ENCODE data around the gene FCRLA.

Gene FCRLA

DNA sequence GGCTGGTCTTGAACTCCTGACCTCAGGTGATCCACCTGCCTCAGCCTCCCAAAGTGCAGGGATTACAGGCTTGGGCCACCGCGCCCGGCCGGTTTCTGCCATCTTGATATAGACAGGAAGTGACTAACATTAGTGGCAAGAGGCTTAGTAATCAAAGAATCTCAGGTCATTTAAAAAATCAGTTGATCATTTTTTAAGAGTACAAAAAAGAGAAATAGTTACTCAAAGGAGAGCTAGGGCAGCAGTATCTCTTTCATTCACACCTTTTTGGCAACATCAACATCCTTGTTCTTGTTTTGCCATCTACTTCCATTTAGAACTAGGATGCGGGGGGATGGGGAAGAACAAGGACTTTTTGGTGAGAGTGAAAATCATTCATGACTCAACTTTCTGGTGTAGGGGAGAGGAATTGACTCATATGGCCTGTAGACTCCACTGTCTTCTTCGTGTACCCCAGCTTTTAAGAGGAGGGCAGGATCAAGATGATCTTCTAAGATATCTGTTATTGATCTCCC is 23.1 kb downstream of the FCRLA start:
- in situ Hi-C loops (cut with MboI; ENCODE audit: low sequenced_read_pairs, unreplicated experiment), result loop anchor here (25.0 kb wide), 1 partner anchor 93 kb away; the partner anchor contains the start of gene FCGR3B
- no peak for DNase-seq (ENCODE audit: low spot score)
- TF ChIP-seq, protein P1, sequence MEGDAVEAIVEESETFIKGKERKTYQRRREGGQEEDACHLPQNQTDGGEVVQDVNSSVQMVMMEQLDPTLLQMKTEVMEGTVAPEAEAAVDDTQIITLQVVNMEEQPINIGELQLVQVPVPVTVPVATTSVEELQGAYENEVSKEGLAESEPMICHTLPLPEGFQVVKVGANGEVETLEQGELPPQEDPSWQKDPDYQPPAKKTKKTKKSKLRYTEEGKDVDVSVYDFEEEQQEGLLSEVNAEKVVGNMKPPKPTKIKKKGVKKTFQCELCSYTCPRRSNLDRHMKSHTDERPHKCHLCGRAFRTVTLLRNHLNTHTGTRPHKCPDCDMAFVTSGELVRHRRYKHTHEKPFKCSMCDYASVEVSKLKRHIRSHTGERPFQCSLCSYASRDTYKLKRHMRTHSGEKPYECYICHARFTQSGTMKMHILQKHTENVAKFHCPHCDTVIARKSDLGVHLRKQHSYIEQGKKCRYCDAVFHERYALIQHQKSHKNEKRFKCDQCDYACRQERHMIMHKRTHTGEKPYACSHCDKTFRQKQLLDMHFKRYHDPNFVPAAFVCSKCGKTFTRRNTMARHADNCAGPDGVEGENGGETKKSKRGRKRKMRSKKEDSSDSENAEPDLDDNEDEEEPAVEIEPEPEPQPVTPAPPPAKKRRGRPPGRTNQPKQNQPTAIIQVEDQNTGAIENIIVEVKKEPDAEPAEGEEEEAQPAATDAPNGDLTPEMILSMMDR (IDR thresholded peaks at IDR 0.05; ENCODE audit: borderline replicate concordance, control extremely low read depth, extremely low read depth, insufficient read depth, missing control alignments), result no peak

DNA sequence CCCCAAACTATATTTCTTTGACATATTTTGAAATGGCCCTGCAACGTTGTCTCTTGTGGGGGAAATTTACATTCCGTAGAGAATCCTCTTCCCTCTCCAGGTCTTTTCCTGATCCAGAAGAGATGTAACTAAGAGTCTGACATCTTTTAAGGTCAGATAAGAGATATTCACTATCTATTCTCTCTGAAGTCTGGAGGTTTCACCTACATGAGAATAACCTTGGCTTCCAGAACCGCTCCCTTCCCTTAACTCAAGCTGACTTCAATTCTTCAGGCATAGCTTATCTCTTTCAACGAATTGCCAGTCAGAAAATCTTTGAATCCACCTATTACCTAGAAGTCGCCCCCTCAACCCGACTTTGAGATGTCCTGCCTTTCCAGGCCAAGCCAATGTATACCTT is 24.2 kb downstream of the FCRLA start:
- no peak for DNase-seq (ENCODE audit: low spot score)
- TF ChIP-seq, protein P1 (IDR thresholded peaks at IDR 0.05; ENCODE audit: borderline replicate concordance, control extremely low read depth, extremely low read depth, insufficient read depth, missing control alignments), result no peak
- in situ Hi-C loops (cut with MboI; ENCODE audit: low sequenced_read_pairs, unreplicated experiment), result loop anchor here (25.0 kb wide), 1 partner anchor 94 kb away; the partner anchor contains the start of gene FCGR3B

DNA sequence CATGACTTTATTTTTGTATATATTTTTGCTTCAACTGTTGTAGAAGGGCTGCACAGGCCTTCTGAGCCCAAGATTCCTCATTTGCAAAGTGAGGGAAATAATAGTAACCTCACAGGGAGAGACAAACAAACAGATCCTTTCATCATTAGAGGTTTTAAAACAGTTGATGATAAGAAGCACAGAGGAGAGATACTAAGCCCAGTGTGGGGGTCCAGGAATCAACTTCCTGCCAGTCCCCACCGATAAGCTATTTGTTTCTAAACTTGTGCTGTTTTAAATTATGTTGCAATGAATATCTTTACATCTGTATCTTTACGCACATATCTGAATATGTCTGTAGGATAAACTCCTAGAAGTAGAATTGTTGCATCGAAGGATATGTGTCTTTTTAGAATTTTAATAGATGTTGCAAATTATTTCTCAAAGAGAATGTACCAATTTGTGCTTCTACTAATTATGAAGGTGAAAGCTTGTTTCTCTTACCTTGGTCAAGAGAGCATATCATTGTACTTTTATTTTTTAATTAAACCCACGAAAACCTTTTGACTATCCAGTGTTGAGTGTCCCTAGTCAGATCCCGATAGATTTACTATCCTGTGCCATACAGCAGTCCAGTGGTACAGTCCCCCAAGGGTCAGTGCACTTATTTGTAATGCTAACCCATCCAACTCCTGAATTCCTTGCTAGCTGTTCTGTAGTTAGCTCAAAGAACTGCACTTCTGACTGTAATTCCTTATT is 25.1 kb downstream of the FCRLA start:
- TF ChIP-seq, protein P1 (IDR thresholded peaks at IDR 0.05; ENCODE audit: borderline replicate concordance, control extremely low read depth, extremely low read depth, insufficient read depth, missing control alignments), result no peak
- DNase-seq (ENCODE audit: low spot score), result no peak
- in situ Hi-C loops (cut with MboI; ENCODE audit: low sequenced_read_pairs, unreplicated experiment), result loop anchor here (25.0 kb wide), 1 partner anchor 95 kb away; the partner anchor contains the start of gene FCGR3B

DNA sequence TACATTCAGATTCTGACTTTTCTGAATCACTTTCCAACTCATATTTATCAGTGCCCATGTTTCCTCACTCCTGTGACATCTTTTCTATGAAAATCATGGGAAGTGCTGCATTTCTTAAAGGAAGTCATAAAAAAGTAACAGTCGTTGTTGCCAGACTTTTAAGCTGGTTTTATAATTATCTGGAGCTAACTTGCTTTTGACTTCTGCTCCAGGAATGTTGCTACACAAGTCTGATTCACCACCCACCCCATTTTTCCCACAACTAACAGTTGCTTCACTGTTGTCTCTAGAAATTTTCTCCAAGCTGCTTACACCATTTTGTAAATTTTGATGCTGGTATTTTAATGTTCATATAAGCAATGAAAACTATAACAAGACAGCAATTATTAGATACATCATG is 26.5 kb downstream of the FCRLA start:
- in situ Hi-C loops (cut with MboI; ENCODE audit: low sequenced_read_pairs, unreplicated experiment), result loop anchor here (25.0 kb wide), 1 partner anchor 96 kb away; the partner anchor contains the start of gene FCGR3B
- TF ChIP-seq, protein P1 (IDR thresholded peaks at IDR 0.05; ENCODE audit: borderline replicate concordance, control extremely low read depth, extremely low read depth, insufficient read depth, missing control alignments), result no peak
- DNase-seq (ENCODE audit: low spot score), result no peak

DNA sequence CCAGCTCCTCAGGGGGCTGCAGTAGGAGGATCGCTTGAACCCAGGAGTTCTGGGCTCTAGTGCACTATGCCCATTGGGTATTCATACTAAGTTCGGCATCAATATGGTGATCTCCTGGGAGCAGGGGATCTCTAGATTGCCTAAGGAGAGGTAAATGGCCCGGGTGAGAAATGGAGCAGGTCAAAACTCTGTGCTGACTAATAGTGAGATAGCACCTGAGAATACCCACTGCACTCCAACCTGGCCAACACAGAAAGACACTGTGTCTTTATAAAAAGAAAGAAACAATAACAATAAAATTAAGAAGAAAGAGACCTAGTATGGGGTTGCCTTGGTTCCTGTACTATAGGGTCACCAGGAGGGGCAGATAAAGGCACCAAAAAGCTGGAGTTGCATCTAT is 28.8 kb downstream of the FCRLA start:
- TF ChIP-seq, protein P1 (IDR thresholded peaks at IDR 0.05; ENCODE audit: borderline replicate concordance, control extremely low read depth, extremely low read depth, insufficient read depth, missing control alignments), result no peak
- in situ Hi-C loops (cut with MboI; ENCODE audit: low sequenced_read_pairs, unreplicated experiment), result loop anchor here (25.0 kb wide), 1 partner anchor 99 kb away; the partner anchor contains the start of gene FCGR3B
- DNase-seq (ENCODE audit: low spot score), result no peak

DNA sequence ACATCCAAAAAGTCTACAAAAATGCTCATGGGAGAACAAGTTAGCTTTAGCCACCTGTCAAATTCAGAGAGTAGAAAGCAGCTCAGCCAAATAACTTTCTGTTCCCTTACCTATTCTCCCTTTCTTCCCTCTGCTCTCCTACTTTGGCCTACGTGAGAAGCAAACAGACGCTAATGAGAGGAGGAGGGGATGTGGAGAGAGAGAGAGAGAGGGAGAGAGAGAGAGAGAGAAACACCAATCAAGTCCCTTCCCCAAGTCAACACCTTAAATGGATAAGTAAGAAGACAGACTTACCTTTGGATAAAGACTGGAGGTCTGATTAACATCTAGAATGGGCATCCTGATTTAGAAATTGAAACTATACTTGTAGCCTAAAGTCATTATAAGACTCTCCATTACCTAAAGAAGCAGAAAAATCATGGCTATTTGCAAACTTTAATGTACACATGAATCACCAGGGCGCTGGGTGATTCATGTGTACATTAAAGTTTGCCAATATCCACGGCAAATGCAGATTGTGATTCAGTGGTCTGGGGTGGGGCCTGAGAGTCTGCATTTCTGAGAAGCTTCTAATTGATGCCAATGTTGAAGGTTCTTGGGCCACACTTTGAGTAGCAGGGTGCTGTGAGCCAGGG is 29.4 kb downstream of the FCRLA start:
- TF ChIP-seq, protein P1 (IDR thresholded peaks at IDR 0.05; ENCODE audit: borderline replicate concordance, control extremely low read depth, extremely low read depth, insufficient read depth, missing control alignments), result no peak
- in situ Hi-C loops (cut with MboI; ENCODE audit: low sequenced_read_pairs, unreplicated experiment), result loop anchor here (25.0 kb wide), 1 partner anchor 99 kb away; the partner anchor contains the start of gene FCGR3B
- no peak for DNase-seq (ENCODE audit: low spot score)
